Psoas muscle (tissue), 8 donors: ENCODE data around the gene WNT2B. TPM values are rescaled to one million over a fixed set of nuclear protein-coding genes. Genes with fewer than 3 reads are reported as not detected.

Experiments
- ATAC-seq, 4 donors: fragments of 200-7000 bp; cut with Tn5 transposase; one replicate each; pipeline ENCODE4 v1.9.1; 2020; ENCODE audit warnings: moderate library complexity in 3 of 4, mild to moderate bottlenecking in 2 of 4
- DNase-seq, 2 donors: peaks; one replicate each; pipeline ENCODE4 v3.0.0-alpha.2; 2020
- H3K27ac ChIP-seq: fragments of 200-600 bp; one replicate; pipeline ENCODE4 v1.8.0; 2022
- H3K27me3 ChIP-seq, 3 donors: fragments of 200-600 bp in 1 of 3; one replicate each; pipeline versions ENCODE4 v1.6.1 to v1.8.0; 2013 to 2022; ENCODE audit warnings: low read length in 2 of 3, mild to moderate bottlenecking in 2 of 3, moderate library complexity in 1 of 3; ENCODE audit not compliant: insufficient read depth in 3 of 3
- H3K36me3 ChIP-seq, 2 donors: fragments of 200-600 bp in 1 of 2; one replicate each; pipeline versions ENCODE4 v1.6.1 to v1.8.0; 2013 to 2022; ENCODE audit warnings: low read depth in 1 of 2, mild to moderate bottlenecking in 1 of 2, moderate library complexity in 1 of 2; ENCODE audit not compliant: insufficient read depth in 1 of 2
- H3K4me1 ChIP-seq: fragments of 200-600 bp; one replicate; pipeline ENCODE4 v1.8.0; 2022
- H3K4me3 ChIP-seq: fragments of 200-600 bp; one replicate; pipeline ENCODE4 v1.8.0; 2022; ENCODE audit warnings: mild to moderate bottlenecking
- H3K9me3 ChIP-seq: fragments of 200-600 bp; one replicate; pipeline ENCODE4 v1.8.0; 2022
- CTCF ChIP-seq: fragments of 200-600 bp; IDR thresholded peaks from one replicate; pipeline ENCODE4 v1.8.0; 2022; ENCODE audit warnings: antibody characterized with exemption
- WGBS, 3 donors: extraction: QIAGEN DNeasy Blood & Tissue Kit; methylation state at CpG; one replicate each; pipeline versions ENCODE4 v1.1.6 to v1.1.7; 2013; 5-methylcytosine and 5-hydroxymethylcytosine counted together
- intact Hi-C, 2 donors: fragments of 100-400 bp; cut with DNase I; formaldehyde crosslinking; loops; one replicate each; pipeline versions ENCODE4 v1.11.0 to v1.14.2; 2022
- polyA plus RNA-seq, 3 donors: library from polyadenylated mRNA; stranded (reverse); fragments of 200-250 nt; gene quantifications; one replicate each; pipeline ENCODE4 v1.2.3, GENCODE V29; 2013
- total RNA-seq, 4 donors: library from RNA; stranded (reverse); fragmentation: NEBNext Ultra II Directional in 2 of 4; extraction: Animal tissue kit (Norgen Biotek cat#: 25700) in 2 of 4; gene quantifications; one replicate each; pipeline versions ENCODE4 v1.2.1 to v1.2.4, GENCODE V29; 2021 to 2023
- donor health status: healthy with polysubstance abuse.
- donor health status: DM: no; HTN: no; CAD: no; lungs with moderate emphysema.
- donor health status: Bipolar disorder and iron deficiency.
- donor health status: healthy.
- donor health status: DM: yes; HTN: yes; CAD: no.
- donor health status: DM: no; HTN: no; CAD: no.
- donor health status: DM: no; HTN: no; CAD: no.
- donor health status: DM: yes; HTN: yes; CAD: no.

WNT2B gene
- total and polyA plus RNA-seq, 7 donors, result 0.18 to 0.86 (median 0.40) TPM

- Histone ChIP-seq H3K4me3 (no peak overlapping the region), H3K9me3 (no peaks in the 10 kb centered on the region), H3K27me3 (no peaks in the 10 kb centered on the region), H3K27ac (no peak overlapping the region), H3K4me1 (no peaks in the 10 kb centered on the region), H3K36me3 (peaks cover 0 to 5% of the 10 kb centered on the region in 2 donors)
- intact Hi-C loops, result no loop called here
- ATAC-seq, result no peak
- no peak for TF ChIP-seq CTCF
- DNase-seq, result no peak
- 93 to 99% (median 97%) methylated on average over 9 of the region's 9 CpGs for WGBS, 3 donors
Observed at GRCh38 chr1:112517231-112517630, 8.5 kb downstream of the WNT2B start.

- Histone ChIP-seq H3K9me3 (no peaks in the 10 kb centered on the region), H3K4me3 (no peak overlapping the region), H3K4me1 (no peaks in the 10 kb centered on the region), H3K27me3 (no peaks in the 10 kb centered on the region), H3K36me3 (peaks cover 0 to 6% of the 10 kb centered on the region in 2 donors), H3K27ac (no peak overlapping the region)
- intact Hi-C loops, result no loop called here
- 92 to 97% (median 95%) methylated on average over 2 of the region's 2 CpGs for WGBS, 3 donors
- DNase-seq (no peak), ATAC-seq (no peak)
- TF ChIP-seq CTCF, result no peak
Observed at GRCh38 chr1:112517646-112518045, 8.9 kb downstream of the WNT2B start.

- Histone ChIP-seq H3K4me3 (no peak overlapping the region), H3K4me1 (no peaks in the 10 kb centered on the region), H3K27ac (no peak overlapping the region), H3K9me3 (no peaks in the 10 kb centered on the region), H3K27me3 (no peaks in the 10 kb centered on the region), H3K36me3 (peaks cover 0 to 12% of the 10 kb centered on the region in 2 donors)
- DNase-seq (no peak), ATAC-seq (no peak)
- intact Hi-C loops, result no loop called here
- 58 to 74% (median 60%) methylated on average over 2 of the region's 2 CpGs for WGBS, 3 donors
- no peak for TF ChIP-seq CTCF
Observed at GRCh38 chr1:112518186-112518585, 9.4 kb downstream of the WNT2B start.

GRCh38 chr1:112520166-112520565, 11.4 kb downstream of the WNT2B start:
- no peaks in the 10 kb centered on the region for H3K4me1 ChIP-seq
- 89 to 94% (median 91%) methylated on average over 9 of the region's 9 CpGs for WGBS, 3 donors

More at GRCh38 chr1:112520166-112520565, 11.4 kb downstream of the WNT2B start:
- no peak for TF ChIP-seq CTCF
- Histone ChIP-seq H3K9me3 (no peaks in the 10 kb centered on the region), H3K27ac (no peak overlapping the region), H3K4me3 (no peak overlapping the region), H3K36me3 (peaks cover 0 to 30% of the 10 kb centered on the region in 2 donors), H3K27me3 (no peaks in the 10 kb centered on the region)
- no peak for ATAC-seq
- intact Hi-C loops, result no loop called here
- DNase-seq, result no peak
